Prostate gland (tissue), 2 donors: ENCODE results near the gene CELF1.

ENCODE experiments used
- POLR2AphosphoS5 ChIP-seq: sonication (generic); formaldehyde crosslinking; IDR thresholded peaks from one replicate; pipeline ENCODE4 v1.6.1; 2017; ENCODE audit warnings: antibody characterized with exemption
- TF ChIP-seq, protein P1 (sequence below), 4 experiments: fragments of 200-600 bp in 2 of 4; fragments of 450-650 bp in 2 of 4; sonication (generic) in 2 of 4; IDR thresholded peaks; 1 replicate in 3 of 4; 2 replicates in 1 of 4; pipeline ENCODE4 v1.5.1; 2016 to 2019; ENCODE audit warnings: antibody characterized with exemption in 4 of 4, mild to moderate bottlenecking in 2 of 4, moderate library complexity in 2 of 4

DNA sequence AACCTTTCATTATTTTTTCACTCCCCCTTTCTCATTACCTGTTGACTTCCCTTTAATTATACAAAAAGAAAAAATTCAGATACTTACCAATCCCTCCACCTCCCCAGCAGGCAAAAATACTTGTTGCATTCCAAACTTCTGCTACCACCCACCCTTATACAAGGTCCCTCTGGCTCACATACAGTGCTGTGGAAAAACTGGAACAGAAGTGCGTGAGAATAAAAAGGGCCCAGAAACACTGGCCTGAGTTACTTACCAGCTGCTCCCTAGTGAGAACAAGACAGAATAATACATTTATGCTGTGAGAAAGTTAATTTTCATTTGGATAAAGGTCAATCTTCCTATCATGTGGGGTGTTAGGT lies 57.1 kb downstream of the CELF1 start:
- TF ChIP-seq, protein P1, sequence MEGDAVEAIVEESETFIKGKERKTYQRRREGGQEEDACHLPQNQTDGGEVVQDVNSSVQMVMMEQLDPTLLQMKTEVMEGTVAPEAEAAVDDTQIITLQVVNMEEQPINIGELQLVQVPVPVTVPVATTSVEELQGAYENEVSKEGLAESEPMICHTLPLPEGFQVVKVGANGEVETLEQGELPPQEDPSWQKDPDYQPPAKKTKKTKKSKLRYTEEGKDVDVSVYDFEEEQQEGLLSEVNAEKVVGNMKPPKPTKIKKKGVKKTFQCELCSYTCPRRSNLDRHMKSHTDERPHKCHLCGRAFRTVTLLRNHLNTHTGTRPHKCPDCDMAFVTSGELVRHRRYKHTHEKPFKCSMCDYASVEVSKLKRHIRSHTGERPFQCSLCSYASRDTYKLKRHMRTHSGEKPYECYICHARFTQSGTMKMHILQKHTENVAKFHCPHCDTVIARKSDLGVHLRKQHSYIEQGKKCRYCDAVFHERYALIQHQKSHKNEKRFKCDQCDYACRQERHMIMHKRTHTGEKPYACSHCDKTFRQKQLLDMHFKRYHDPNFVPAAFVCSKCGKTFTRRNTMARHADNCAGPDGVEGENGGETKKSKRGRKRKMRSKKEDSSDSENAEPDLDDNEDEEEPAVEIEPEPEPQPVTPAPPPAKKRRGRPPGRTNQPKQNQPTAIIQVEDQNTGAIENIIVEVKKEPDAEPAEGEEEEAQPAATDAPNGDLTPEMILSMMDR (IDR thresholded peaks at IDR 0.05): no peak
- no peak for TF ChIP-seq POLR2AphosphoS5
